GM12865 (cell line): ENCODE measurements around the gene SAG.
"Not testable (repeated sequence)": the region's sequence is repeated elsewhere in the genome, so short reads cannot be mapped to it uniquely, and the experiment has no call there.

ENCODE experiments used
- DNase-seq: peaks from one replicate; pipeline ENCODE4 v3.0.0; 2010; ENCODE audit warnings: low read depth
- H3K4me3 ChIP-seq: 2 replicates; pipeline ENCODE4 v1.5.1; 2011; ENCODE audit warnings: mild to moderate bottlenecking, low read depth, low read length, control low read depth
- CTCF ChIP-seq: IDR thresholded peaks from 2 replicates; pipeline ENCODE4 v1.5.1; 2011; ENCODE audit warnings: low read length, control low read depth, low read depth, inconsistent platforms; ENCODE audit not compliant: insufficient read depth; ENCODE audit errors: missing control alignments

The SAG gene

GRCh38 chr2:233372855-233373254, 65.2 kb downstream of the SAG start:
- no peak for TF ChIP-seq CTCF
- no peak for DNase-seq
- no peak overlapping the region for H3K4me3 ChIP-seq

- no peak for DNase-seq
- no peak for TF ChIP-seq CTCF
- no peak overlapping the region for H3K4me3 ChIP-seq
Observed at GRCh38 chr2:233373316-233373715, 65.7 kb downstream of the SAG start.

- H3K4me3 ChIP-seq, DNase-seq: not testable (repeated sequence)
Observed at GRCh38 chr2:233374776-233375175, 67.2 kb downstream of the SAG start.

GRCh38 chr2:233375490-233376314, 68.1 kb downstream of the SAG start:
- TF ChIP-seq CTCF, result no peak
- H3K4me3 ChIP-seq, result no peak overlapping the region
- peak; percentile 63 for DNase-seq

- DNase-seq, result no peak
- no peak for TF ChIP-seq CTCF
Observed at GRCh38 chr2:233379034-233379433, 71.4 kb downstream of the SAG start.

GRCh38 chr2:233379441-233379840, 71.8 kb downstream of the SAG start:
- no peak overlapping the region for H3K4me3 ChIP-seq

More at GRCh38 chr2:233379034-233379433, 71.4 kb downstream of the SAG start:
- H3K4me3 ChIP-seq, result no peak overlapping the region

More at GRCh38 chr2:233379441-233379840, 71.8 kb downstream of the SAG start:
- TF ChIP-seq CTCF, result no peak
- DNase-seq, result no peak
